MM.1S (cell line): Measurements from ENCODE around the gene PDIA6.

Experiments used
- DNase-seq: peaks from one replicate; pipeline ENCODE4 v3.0.0-alpha.2; 2015
- H2AFZ ChIP-seq: fragments of 300-600 bp; sonication (generic); 2 replicates; pipeline ENCODE4 v1.6.0; 2016; ENCODE audit warnings: antibody characterized with exemption, low read length
- H3F3A ChIP-seq: fragments of 300-600 bp; sonication (generic); 2 replicates; pipeline ENCODE4 v1.6.1; 2016; ENCODE audit warnings: mild to moderate bottlenecking, antibody characterized with exemption, low read length, moderate library complexity, mixed read lengths; ENCODE audit not compliant: insufficient read depth
- H3K27ac ChIP-seq: fragments of 300-600 bp; sonication (generic); 2 replicates; pipeline ENCODE4 v1.5.1; 2016; ENCODE audit warnings: mild to moderate bottlenecking, low read length
- H3K27me3 ChIP-seq: fragments of 300-600 bp; sonication (generic); replicated peaks from 2 replicates; pipeline ENCODE4 v1.6.0; 2016; ENCODE audit warnings: low read length; ENCODE audit not compliant: insufficient read depth
- H3K36me3 ChIP-seq: fragments of 300-600 bp; sonication (generic); replicated peaks from 2 replicates; pipeline ENCODE4 v1.6.1; 2016; ENCODE audit warnings: mild to moderate bottlenecking, low read length, mixed read lengths; ENCODE audit not compliant: insufficient read depth
- H3K4me1 ChIP-seq: fragments of 300-600 bp; sonication (generic); 2 replicates; pipeline ENCODE4 v1.6.1; 2016; ENCODE audit warnings: low read length, mixed read lengths
- H3K4me2 ChIP-seq: fragments of 300-600 bp; sonication (generic); 2 replicates; pipeline ENCODE4 v1.6.0; 2016; ENCODE audit warnings: low read depth, low read length
- H3K4me3 ChIP-seq: fragments of 300-600 bp; sonication (generic); 2 replicates; pipeline ENCODE4 v1.5.1; 2016; ENCODE audit warnings: low read length, mixed read lengths
- H3K79me2 ChIP-seq: fragments of 300-600 bp; sonication (generic); 2 replicates; pipeline ENCODE4 v1.6.1; 2016; ENCODE audit warnings: mixed run types, low read length, mixed read lengths
- H3K9ac ChIP-seq: fragments of 300-600 bp; sonication (generic); 2 replicates; pipeline ENCODE4 v1.6.1; 2016; ENCODE audit warnings: low read length, mixed read lengths
- H3K9me2 ChIP-seq: fragments of 300-600 bp; sonication (generic); replicated peaks from 2 replicates; pipeline ENCODE4 v1.6.1; 2016; ENCODE audit warnings: mild to moderate bottlenecking, low read length, mixed read lengths; ENCODE audit not compliant: insufficient read depth
- H3K9me3 ChIP-seq: fragments of 300-600 bp; sonication (generic); replicated peaks from 2 replicates; pipeline ENCODE4 v1.6.1; 2016; ENCODE audit warnings: mild to moderate bottlenecking, low read length, mixed read lengths; ENCODE audit not compliant: insufficient read depth
- H4K20me1 ChIP-seq: fragments of 300-600 bp; sonication (generic); 2 replicates; pipeline ENCODE4 v1.6.1; 2016; ENCODE audit warnings: mild to moderate bottlenecking, low read length, moderate library complexity, mixed read lengths; ENCODE audit not compliant: insufficient read depth
- EZH2 ChIP-seq: fragments of 300-600 bp; sonication (generic); optimal IDR thresholded peaks from 2 replicates; pipeline ENCODE3; 2017; ENCODE audit warnings: low read depth, mild to moderate bottlenecking, antibody characterized with exemption, low read length, mixed read lengths
- EZH2phosphoT487 ChIP-seq: fragments of 300-600 bp; sonication (generic); IDR thresholded peaks from 2 replicates; pipeline ENCODE4 v1.6.1; 2018; ENCODE audit warnings: antibody characterized with exemption, low read length
- TF ChIP-seq, protein P1 (sequence below): fragments of 300-600 bp; sonication (generic); IDR thresholded peaks from 2 replicates; pipeline ENCODE4 v1.5.1; 2016; ENCODE audit warnings: antibody characterized with exemption, low read length, mixed read lengths

The PDIA6 gene

DNA sequence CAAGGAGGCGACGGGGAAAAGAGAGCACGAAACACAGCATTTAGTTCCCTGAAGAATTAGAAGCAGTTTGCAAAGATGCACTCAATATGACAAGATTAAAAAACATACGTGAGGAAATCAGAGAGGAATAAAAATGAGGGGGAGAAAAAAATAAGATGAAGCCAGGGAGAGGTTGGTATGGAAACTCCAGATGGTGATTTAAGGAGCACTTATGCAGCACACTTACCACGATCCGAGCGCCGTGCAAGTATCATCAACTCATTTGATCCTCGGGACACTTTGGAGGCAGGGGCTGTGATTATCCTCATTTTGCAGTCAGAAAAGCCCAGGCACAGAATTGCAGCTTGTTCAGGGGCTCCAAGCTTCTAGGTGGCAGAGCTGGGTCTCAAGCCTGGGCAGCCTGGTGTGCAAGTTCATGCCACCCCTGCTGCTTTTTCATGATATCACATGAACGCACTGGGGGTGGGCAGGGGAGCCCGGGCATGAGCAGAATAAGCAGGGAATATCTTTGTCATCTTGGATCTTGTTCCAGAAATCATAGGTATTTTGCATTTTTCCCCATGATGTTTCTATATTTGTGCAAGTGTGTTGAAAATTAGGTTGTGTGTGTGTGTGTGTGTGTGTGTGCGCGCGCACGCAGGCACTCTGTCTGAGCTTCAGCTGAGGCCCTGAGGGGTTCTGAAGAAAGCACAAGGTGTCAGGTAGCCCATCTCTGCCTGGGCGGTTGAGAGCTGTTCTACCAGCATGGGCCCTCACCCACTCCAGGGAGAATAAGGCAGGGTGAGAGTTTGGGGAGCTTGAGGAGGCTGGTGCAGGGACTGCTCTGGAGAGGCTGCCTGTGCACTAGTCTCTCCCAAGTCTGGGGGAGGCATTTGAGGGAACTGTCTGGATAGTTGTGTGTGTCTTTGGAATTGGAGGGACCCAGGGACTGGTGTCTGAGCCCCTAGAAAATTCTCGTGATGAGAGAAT is 25.0 kb upstream of the PDIA6 start:
- H3K79me2 ChIP-seq, result no peaks in the 10 kb centered on the region
- H3K4me2 ChIP-seq, result no peak overlapping the region
- no peaks in the 10 kb centered on the region for H3F3A ChIP-seq
- no peaks in the 10 kb centered on the region for H3K36me3 ChIP-seq
- no peaks in the 10 kb centered on the region for H3K9me2 ChIP-seq
- H3K27ac ChIP-seq, result no peak overlapping the region
- H3K9me3 ChIP-seq, result no peaks in the 10 kb centered on the region
- H3K4me1 ChIP-seq, result no peaks in the 10 kb centered on the region
- H3K9ac ChIP-seq, result no peak overlapping the region
- H2AFZ ChIP-seq, result no peak overlapping the region
- TF ChIP-seq EZH2phosphoT487, result no peak
- no peak for TF ChIP-seq EZH2
- TF ChIP-seq, protein P1, sequence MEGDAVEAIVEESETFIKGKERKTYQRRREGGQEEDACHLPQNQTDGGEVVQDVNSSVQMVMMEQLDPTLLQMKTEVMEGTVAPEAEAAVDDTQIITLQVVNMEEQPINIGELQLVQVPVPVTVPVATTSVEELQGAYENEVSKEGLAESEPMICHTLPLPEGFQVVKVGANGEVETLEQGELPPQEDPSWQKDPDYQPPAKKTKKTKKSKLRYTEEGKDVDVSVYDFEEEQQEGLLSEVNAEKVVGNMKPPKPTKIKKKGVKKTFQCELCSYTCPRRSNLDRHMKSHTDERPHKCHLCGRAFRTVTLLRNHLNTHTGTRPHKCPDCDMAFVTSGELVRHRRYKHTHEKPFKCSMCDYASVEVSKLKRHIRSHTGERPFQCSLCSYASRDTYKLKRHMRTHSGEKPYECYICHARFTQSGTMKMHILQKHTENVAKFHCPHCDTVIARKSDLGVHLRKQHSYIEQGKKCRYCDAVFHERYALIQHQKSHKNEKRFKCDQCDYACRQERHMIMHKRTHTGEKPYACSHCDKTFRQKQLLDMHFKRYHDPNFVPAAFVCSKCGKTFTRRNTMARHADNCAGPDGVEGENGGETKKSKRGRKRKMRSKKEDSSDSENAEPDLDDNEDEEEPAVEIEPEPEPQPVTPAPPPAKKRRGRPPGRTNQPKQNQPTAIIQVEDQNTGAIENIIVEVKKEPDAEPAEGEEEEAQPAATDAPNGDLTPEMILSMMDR, result no peak
- no peak for DNase-seq
- peaks cover 26% of the 10 kb centered on the region for H3K27me3 ChIP-seq
- no peaks in the 10 kb centered on the region for H4K20me1 ChIP-seq
- no peak overlapping the region for H3K4me3 ChIP-seq

DNA sequence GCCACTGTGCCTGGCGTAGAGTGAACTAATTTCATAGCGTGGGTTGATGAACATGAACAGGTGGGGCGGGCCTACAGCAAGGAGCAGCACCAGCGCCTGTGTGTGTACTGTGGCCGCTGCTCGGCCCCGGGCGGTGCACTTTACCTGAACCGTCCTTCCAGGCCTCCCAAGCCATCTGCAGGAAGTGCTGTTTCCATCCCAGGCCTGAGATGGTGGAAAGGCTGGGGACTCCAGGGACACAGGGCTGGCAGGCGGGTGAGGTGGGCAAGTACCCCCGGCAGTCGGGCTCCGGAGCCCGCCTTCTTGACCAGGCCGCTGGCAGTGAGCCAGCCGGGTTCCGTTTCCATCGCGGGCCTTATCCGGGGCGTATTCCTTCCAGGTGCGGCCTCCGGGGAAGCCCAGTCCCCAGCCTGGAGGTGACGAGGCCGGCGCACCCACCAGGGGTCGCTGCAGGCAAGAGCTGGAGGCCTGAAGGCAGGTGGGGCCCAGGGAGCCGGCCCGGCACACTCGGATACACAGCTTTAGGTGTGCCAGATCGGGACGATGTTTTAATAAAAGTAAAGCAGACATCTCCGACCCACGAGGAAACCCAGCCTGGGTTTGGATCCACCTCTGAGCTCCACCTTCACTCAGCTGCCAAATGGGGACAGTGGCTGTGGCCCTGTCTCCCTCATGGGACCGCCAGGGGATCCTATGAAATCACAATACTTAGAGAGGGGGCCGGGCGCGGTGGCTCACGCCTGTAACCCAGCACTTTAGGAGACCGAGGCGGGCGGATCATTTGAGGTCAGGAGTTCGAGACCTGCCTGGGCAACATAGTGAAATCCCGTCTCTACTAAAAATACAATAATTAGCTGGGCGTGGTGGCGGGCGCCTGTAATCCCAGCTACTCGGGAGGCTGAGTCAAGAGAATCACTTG is 22.7 kb upstream of the PDIA6 start:
- Histone ChIP-seq H3K27me3 (peaks cover 40% of the 10 kb centered on the region), H3K9ac (peak overlapping the region; percentile 30; the same call in 1 of the 2 replicates), H3K4me2 (peak overlapping the region; percentile 85), H3K9me3 (no peaks in the 10 kb centered on the region), H3K36me3 (no peaks in the 10 kb centered on the region), H3K4me1 (0 out of 2 replicates have a peak, but pooled peaks cover 3% of the 10 kb centered on the region), H3F3A (no peaks in the 10 kb centered on the region), H2AFZ (peak overlapping the region; percentile 83), H3K79me2 (no peaks in the 10 kb centered on the region), H3K9me2 (no peaks in the 10 kb centered on the region), H4K20me1 (no peaks in the 10 kb centered on the region), H3K27ac (no peak overlapping the region), H3K4me3 (peak overlapping the region; percentile 30; the same call in 1 of the 2 replicates)
- DNase-seq, result peak; percentile 85
- TF ChIP-seq EZH2phosphoT487 (no peak), EZH2 (no peak)
- TF ChIP-seq, protein P1, result peak; percentile 92

DNA sequence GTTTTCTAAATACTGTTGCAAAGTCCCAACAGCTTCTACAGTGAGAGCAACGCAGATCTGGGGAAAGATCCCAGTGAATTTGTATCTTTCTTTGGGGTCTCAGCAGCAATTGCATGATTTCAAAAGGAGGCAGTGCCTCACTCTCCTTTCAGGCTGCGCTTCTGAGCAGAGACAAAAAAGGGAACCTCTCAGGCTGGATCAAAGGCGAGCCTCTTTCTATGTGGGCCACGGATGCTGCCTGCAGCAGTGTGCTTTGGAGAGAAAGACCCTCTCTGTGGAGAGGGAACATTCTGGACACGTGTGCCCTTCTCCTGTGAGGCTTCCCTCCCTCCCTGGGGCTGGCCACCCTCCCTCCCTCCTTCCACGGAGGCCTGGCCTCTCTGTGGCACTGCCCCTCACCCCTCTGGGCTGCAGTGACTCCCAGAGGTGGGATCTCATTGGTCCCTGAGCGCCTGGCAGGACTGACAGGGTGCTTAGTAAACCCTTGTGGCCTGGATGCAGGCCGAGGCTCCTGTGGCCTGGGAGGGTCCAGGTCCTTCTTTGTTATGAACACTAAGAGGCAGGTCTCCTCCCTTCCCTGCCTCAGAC is 21.6 kb upstream of the PDIA6 start:
- no peak for TF ChIP-seq EZH2
- TF ChIP-seq, protein P1, result no peak
- no peak for TF ChIP-seq EZH2phosphoT487
- H3K9me3 ChIP-seq, result no peaks in the 10 kb centered on the region
- H3K27me3 ChIP-seq, result peaks cover 47% of the 10 kb centered on the region
- H4K20me1 ChIP-seq, result no peaks in the 10 kb centered on the region
- no peaks in the 10 kb centered on the region for H3K36me3 ChIP-seq
- H3F3A ChIP-seq, result no peaks in the 10 kb centered on the region
- DNase-seq, result no peak
- no peak overlapping the region for H3K4me2 ChIP-seq
- H3K27ac ChIP-seq, result no peak overlapping the region
- H3K4me3 ChIP-seq, result no peak overlapping the region
- no peaks in the 10 kb centered on the region for H3K9me2 ChIP-seq
- H3K9ac ChIP-seq, result no peak overlapping the region
- no peak overlapping the region for H2AFZ ChIP-seq
- 0 out of 2 replicates have a peak, but pooled peaks cover 3% of the 10 kb centered on the region for H3K4me1 ChIP-seq
- H3K79me2 ChIP-seq, result no peaks in the 10 kb centered on the region
